ENCODE data around the gene GGA1.

The GGA1 gene

GRCh38 chr22:37624876-37625275, 16.2 kb downstream of the GGA1 start:
- Histone ChIP-seq H3K36me3 (peaks cover 21% of the 10 kb centered on the region), H3K9me3 (ENCODE audit: severe bottlenecking) (no peaks in the 10 kb centered on the region), H3K27ac (no peak overlapping the region), H3K4me3 (ENCODE audit: low read depth, low read length) (no peak overlapping the region), H3K27me3 (ENCODE audit: insufficient read depth, low read depth, severe bottlenecking) (no peaks in the 10 kb centered on the region)
- no peak for TF ChIP-seq CTCF (IDR thresholded peaks at IDR 0.05; ENCODE audit: low read depth, low read length)
- no peak for DNase-seq

GRCh38 chr22:37625737-37626136, 17.1 kb downstream of the GGA1 start:
- no peak for TF ChIP-seq CTCF (IDR thresholded peaks at IDR 0.05; ENCODE audit: low read depth, low read length)
- DNase-seq: no peak
- no peaks in the 10 kb centered on the region for H3K27me3 ChIP-seq (ENCODE audit: insufficient read depth, low read depth, severe bottlenecking)
- H3K9me3 ChIP-seq (ENCODE audit: severe bottlenecking): no peaks in the 10 kb centered on the region
- H3K36me3 ChIP-seq: peaks cover 21% of the 10 kb centered on the region
- no peak overlapping the region for H3K4me3 ChIP-seq (ENCODE audit: low read depth, low read length)
- no peak overlapping the region for H3K27ac ChIP-seq

- DNase-seq: no peak
- no peak overlapping the region for H3K27ac ChIP-seq
- H3K4me3 ChIP-seq (ENCODE audit: low read depth, low read length): no peak overlapping the region
- TF ChIP-seq CTCF (IDR thresholded peaks at IDR 0.05; ENCODE audit: low read depth, low read length): no peak
- H3K9me3 ChIP-seq (ENCODE audit: severe bottlenecking): no peaks in the 10 kb centered on the region
- no peaks in the 10 kb centered on the region for H3K27me3 ChIP-seq (ENCODE audit: insufficient read depth, low read depth, severe bottlenecking)
- H3K36me3 ChIP-seq: peaks cover 17% of the 10 kb centered on the region
Observed at GRCh38 chr22:37626144-37626543, 17.5 kb downstream of the GGA1 start.

GRCh38 chr22:37626556-37627075, 18.0 kb downstream of the GGA1 start:
- Histone ChIP-seq H3K9me3 (ENCODE audit: severe bottlenecking) (no peaks in the 10 kb centered on the region), H3K27ac (no peak overlapping the region), H3K36me3 (peaks cover 17% of the 10 kb centered on the region), H3K27me3 (ENCODE audit: insufficient read depth, low read depth, severe bottlenecking) (no peaks in the 10 kb centered on the region), H3K4me3 (ENCODE audit: low read depth, low read length) (no peak overlapping the region)
- DNase-seq: no peak
- no peak for TF ChIP-seq CTCF (IDR thresholded peaks at IDR 0.05; ENCODE audit: low read depth, low read length)

- Histone ChIP-seq H3K27me3 (ENCODE audit: insufficient read depth, low read depth, severe bottlenecking) (no peaks in the 10 kb centered on the region), H3K27ac (no peak overlapping the region), H3K36me3 (peaks cover 17% of the 10 kb centered on the region), H3K4me3 (ENCODE audit: low read depth, low read length) (no peak overlapping the region), H3K9me3 (ENCODE audit: severe bottlenecking) (no peaks in the 10 kb centered on the region)
- no peak for TF ChIP-seq CTCF (IDR thresholded peaks at IDR 0.05; ENCODE audit: low read depth, low read length)
- no peak for DNase-seq
Observed at GRCh38 chr22:37627121-37627520, 18.5 kb downstream of the GGA1 start.

- Histone ChIP-seq H3K4me3 (ENCODE audit: low read depth, low read length) (no peak overlapping the region), H3K36me3 (peaks cover 17% of the 10 kb centered on the region), H3K27ac (no peak overlapping the region), H3K9me3 (ENCODE audit: severe bottlenecking) (no peaks in the 10 kb centered on the region), H3K27me3 (ENCODE audit: insufficient read depth, low read depth, severe bottlenecking) (no peaks in the 10 kb centered on the region)
- TF ChIP-seq CTCF (IDR thresholded peaks at IDR 0.05; ENCODE audit: low read depth, low read length): no peak
- no peak for DNase-seq
Observed at GRCh38 chr22:37627545-37627944, 18.9 kb downstream of the GGA1 start.

All from WERI-Rb-1 (cell line).